Measurements from ENCODE around the gene MTF2.

Gene MTF2

DNA sequence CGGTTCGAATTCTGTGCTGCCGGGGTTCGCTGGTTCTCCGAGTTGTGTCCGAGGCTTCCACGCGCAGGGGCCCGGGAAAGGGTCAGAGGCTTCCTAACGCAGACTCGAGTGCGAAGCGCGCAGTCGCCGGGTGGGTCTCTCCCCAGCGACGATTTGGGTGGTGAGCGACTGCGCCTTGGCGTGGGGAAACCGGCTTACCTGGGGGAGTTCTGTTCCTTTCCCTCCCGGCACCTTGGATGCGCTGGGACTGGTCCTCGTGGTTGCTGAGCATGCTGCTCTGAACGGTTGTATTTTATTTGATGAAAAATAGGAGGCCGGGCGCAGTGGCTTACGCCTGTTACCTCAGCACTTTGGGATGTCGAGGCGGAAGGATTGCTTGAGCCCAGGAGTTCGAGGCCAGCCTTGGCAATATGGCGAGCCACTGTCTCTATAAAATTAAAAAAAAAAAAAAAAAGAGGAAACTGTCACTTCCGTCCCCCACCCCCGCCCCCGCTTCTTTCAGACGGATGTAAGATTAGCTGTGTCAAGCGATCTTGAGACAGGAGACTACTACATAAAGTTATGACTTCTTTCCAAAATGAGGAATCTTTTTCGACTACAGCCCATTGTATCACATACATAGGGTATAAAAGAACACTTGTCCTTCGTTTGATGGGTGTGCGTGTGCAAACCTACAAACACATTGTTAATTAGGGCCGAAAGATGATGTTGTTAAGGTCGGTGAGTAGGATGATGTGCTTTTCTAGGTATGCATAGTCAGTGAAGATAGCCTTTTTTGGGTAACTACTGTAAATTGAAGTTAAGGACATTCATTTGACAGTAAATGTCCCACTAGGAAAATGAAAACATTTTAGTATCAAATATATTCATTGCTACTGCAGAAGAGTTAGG lies 101.9 kb downstream of the MTF2 start, which contains the start of gene CCDC18:
CCDC18 (plus strand) TSS at position 2 of the 891 bp plus-strand sequence. CDS start 2,638 bp downstream, outside the sequence.
- in situ Hi-C loops (cut with HindIII; ENCODE audit: low sequenced_read_pairs) = no loop called here
- DNase-seq (ENCODE audit: low read depth, low spot score) = no peak

DNA sequence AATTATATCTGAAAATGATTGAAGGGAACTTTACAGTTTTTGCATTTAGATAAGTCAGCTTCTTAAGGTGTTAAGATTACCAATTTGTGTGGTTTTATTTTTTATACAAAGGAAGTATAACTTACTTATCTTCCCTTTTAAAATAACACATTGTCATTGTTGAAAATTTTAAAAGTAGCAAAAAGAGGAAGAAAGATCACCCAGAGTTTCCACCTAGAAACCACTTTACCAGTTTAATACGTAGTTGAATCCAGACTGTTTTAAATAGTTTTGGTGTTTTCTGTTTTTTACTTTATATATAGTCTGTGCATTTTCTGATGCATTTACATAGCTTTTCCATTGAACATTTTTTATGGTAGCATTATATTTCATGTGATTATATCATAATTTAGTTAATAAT lies 107.6 kb downstream of the MTF2 start:
- DNase-seq (ENCODE audit: low read depth, low spot score) = no peak
- TF ChIP-seq, protein P1, sequence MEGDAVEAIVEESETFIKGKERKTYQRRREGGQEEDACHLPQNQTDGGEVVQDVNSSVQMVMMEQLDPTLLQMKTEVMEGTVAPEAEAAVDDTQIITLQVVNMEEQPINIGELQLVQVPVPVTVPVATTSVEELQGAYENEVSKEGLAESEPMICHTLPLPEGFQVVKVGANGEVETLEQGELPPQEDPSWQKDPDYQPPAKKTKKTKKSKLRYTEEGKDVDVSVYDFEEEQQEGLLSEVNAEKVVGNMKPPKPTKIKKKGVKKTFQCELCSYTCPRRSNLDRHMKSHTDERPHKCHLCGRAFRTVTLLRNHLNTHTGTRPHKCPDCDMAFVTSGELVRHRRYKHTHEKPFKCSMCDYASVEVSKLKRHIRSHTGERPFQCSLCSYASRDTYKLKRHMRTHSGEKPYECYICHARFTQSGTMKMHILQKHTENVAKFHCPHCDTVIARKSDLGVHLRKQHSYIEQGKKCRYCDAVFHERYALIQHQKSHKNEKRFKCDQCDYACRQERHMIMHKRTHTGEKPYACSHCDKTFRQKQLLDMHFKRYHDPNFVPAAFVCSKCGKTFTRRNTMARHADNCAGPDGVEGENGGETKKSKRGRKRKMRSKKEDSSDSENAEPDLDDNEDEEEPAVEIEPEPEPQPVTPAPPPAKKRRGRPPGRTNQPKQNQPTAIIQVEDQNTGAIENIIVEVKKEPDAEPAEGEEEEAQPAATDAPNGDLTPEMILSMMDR (IDR thresholded peaks at IDR 0.05; ENCODE audit: low read depth, low read length) = no peak
- in situ Hi-C loops (cut with HindIII; ENCODE audit: low sequenced_read_pairs) = no loop called here
- H3K4me3 ChIP-seq (ENCODE audit: low read depth, low read length) = no peak overlapping the region

More for the DNA sequence above, 101.9 kb downstream of the MTF2 start, which contains the start of gene CCDC18:
- peak within 1 kb of the TSS; percentile 100 for H3K4me3 ChIP-seq (ENCODE audit: low read depth, low read length)
- TF ChIP-seq, protein P1 (IDR thresholded peaks at IDR 0.05; ENCODE audit: low read depth, low read length) = no peak

All from astrocyte of the spinal cord (primary cell).